ENCODE measurements around the gene NPL.

Gene NPL

GRCh38 chr1:182786223-182786994 is 3.2 kb upstream of the NPL start:
- Histone ChIP-seq H3K27me3 (replicated peaks) (no peaks in the 10 kb centered on the region), H3K4me3 (ENCODE audit: low read depth, low read length) (no peak overlapping the region), H3K27ac (no peak overlapping the region), H3K36me3 (replicated peaks) (no peaks in the 10 kb centered on the region)
- in situ Hi-C loops (cut with HindIII; ENCODE audit: low pct_ligation_motif_present, low sequenced_read_pairs): loop anchor here (10.0 kb wide), 1 partner anchor 192 kb away; no protein-coding TSS in a partner anchor
- peak; percentile 91 for TF ChIP-seq CTCF (IDR thresholded peaks at IDR 0.05; ENCODE audit: low read depth, low read length, missing control alignments)
- peak; percentile 36 for DNase-seq

GRCh38 chr1:182786995-182787324 is 2.6 kb upstream of the NPL start:
- TF ChIP-seq CTCF (IDR thresholded peaks at IDR 0.05; ENCODE audit: low read depth, low read length, missing control alignments): no peak
- no peaks in the 10 kb centered on the region for H3K36me3 ChIP-seq (replicated peaks)
- no peaks in the 10 kb centered on the region for H3K27me3 ChIP-seq (replicated peaks)
- H3K4me3 ChIP-seq (ENCODE audit: low read depth, low read length): no peak overlapping the region
- no peak overlapping the region for H3K27ac ChIP-seq
- in situ Hi-C loops (cut with HindIII; ENCODE audit: low pct_ligation_motif_present, low sequenced_read_pairs): loop anchor here (10.0 kb wide), 1 partner anchor 192 kb away; no protein-coding TSS in a partner anchor
- DNase-seq: no peak

- Histone ChIP-seq H3K27ac (no peak overlapping the region), H3K36me3 (replicated peaks) (no peaks in the 10 kb centered on the region), H3K27me3 (replicated peaks) (no peaks in the 10 kb centered on the region), H3K4me3 (ENCODE audit: low read depth, low read length) (no peak overlapping the region)
- TF ChIP-seq CTCF (IDR thresholded peaks at IDR 0.05; ENCODE audit: low read depth, low read length, missing control alignments): no peak
- in situ Hi-C loops (cut with HindIII; ENCODE audit: low pct_ligation_motif_present, low sequenced_read_pairs): no loop called here
- no peak for DNase-seq
Observed at GRCh38 chr1:182791281-182792179, 2.0 kb downstream of the NPL start.

GRCh38 chr1:182794091-182794490 is 4.5 kb downstream of the NPL start:
- Histone ChIP-seq H3K4me3 (ENCODE audit: low read depth, low read length) (no peak overlapping the region), H3K27me3 (replicated peaks) (no peaks in the 10 kb centered on the region), H3K36me3 (replicated peaks) (no peaks in the 10 kb centered on the region), H3K27ac (no peak overlapping the region)
- TF ChIP-seq CTCF (IDR thresholded peaks at IDR 0.05; ENCODE audit: low read depth, low read length, missing control alignments): no peak
- no peak for DNase-seq
- in situ Hi-C loops (cut with HindIII; ENCODE audit: low pct_ligation_motif_present, low sequenced_read_pairs): no loop called here

- H3K27ac ChIP-seq: no peak overlapping the region
- no peaks in the 10 kb centered on the region for H3K36me3 ChIP-seq (replicated peaks)
- in situ Hi-C loops (cut with HindIII; ENCODE audit: low pct_ligation_motif_present, low sequenced_read_pairs): no loop called here
- TF ChIP-seq CTCF (IDR thresholded peaks at IDR 0.05; ENCODE audit: low read depth, low read length, missing control alignments): no peak
- H3K27me3 ChIP-seq (replicated peaks): no peaks in the 10 kb centered on the region
- H3K4me3 ChIP-seq (ENCODE audit: low read depth, low read length): no peak overlapping the region
- DNase-seq: no peak
Observed at GRCh38 chr1:182794676-182795201, 5.2 kb downstream of the NPL start.
